NB4 (cell line): ENCODE data around the gene SESN1.

ENCODE experiments used
- DNase-seq: peaks from one replicate; pipeline ENCODE4 v3.0.0; 2010; ENCODE audit warnings: low read depth
- H3K4me3 ChIP-seq: one replicate; pipeline ENCODE4 v1.5.1; 2011; ENCODE audit warnings: mild to moderate bottlenecking, low read depth, low read length, moderate library complexity
- MYC ChIP-seq: IDR thresholded peaks from 2 replicates; pipeline ENCODE4 v1.6.1; 2011; ENCODE audit warnings: low read depth, low read length
- POLR2A ChIP-seq: IDR thresholded peaks from 2 replicates; pipeline ENCODE4 v1.6.1; 2011; ENCODE audit warnings: mild to moderate bottlenecking; ENCODE audit not compliant: insufficient read length; ENCODE audit errors: extremely low read depth
- TF ChIP-seq, protein P1 (sequence below): IDR thresholded peaks from one replicate; pipeline ENCODE4 v1.5.1; 2012; ENCODE audit warnings: low read depth, low read length
- TF ChIP-seq, protein P2 (sequence below): IDR thresholded peaks from 2 replicates; pipeline ENCODE4 v1.6.1; 2011; ENCODE audit warnings: low read depth, low read length

SESN1 gene

DNA sequence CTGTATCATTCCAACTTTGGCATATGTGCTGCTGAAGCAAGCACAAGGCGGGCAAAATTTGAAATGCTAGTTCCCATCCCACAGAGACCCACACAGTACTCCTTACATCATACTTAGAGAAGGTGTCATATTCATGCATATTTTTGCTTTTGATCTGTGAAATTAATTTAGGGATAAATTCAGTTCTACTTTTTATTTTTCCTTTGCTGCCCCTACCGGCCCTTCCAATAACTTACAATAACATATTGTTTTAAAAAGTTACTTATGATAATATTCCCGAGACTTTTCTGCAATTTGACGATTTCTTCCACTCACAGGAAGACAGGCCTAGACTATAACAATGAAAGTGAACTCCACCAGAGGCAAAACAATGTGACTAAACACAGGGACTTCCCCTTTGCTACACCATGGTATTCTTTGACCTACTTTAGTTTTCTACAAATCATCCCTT, 35.0 kb downstream of the SESN1 start:
- TF ChIP-seq, protein P1, sequence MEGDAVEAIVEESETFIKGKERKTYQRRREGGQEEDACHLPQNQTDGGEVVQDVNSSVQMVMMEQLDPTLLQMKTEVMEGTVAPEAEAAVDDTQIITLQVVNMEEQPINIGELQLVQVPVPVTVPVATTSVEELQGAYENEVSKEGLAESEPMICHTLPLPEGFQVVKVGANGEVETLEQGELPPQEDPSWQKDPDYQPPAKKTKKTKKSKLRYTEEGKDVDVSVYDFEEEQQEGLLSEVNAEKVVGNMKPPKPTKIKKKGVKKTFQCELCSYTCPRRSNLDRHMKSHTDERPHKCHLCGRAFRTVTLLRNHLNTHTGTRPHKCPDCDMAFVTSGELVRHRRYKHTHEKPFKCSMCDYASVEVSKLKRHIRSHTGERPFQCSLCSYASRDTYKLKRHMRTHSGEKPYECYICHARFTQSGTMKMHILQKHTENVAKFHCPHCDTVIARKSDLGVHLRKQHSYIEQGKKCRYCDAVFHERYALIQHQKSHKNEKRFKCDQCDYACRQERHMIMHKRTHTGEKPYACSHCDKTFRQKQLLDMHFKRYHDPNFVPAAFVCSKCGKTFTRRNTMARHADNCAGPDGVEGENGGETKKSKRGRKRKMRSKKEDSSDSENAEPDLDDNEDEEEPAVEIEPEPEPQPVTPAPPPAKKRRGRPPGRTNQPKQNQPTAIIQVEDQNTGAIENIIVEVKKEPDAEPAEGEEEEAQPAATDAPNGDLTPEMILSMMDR, result no peak
- TF ChIP-seq, protein P2, sequence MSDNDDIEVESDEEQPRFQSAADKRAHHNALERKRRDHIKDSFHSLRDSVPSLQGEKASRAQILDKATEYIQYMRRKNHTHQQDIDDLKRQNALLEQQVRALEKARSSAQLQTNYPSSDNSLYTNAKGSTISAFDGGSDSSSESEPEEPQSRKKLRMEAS, result 0 out of 2 replicates have a peak, but pooled peaks have one; percentile 51
- 0 out of 2 replicates have a peak, but pooled peaks have one; percentile 36 for TF ChIP-seq MYC
- DNase-seq, result peak; percentile 79
- peak overlapping the region; percentile 23 for H3K4me3 ChIP-seq

DNA sequence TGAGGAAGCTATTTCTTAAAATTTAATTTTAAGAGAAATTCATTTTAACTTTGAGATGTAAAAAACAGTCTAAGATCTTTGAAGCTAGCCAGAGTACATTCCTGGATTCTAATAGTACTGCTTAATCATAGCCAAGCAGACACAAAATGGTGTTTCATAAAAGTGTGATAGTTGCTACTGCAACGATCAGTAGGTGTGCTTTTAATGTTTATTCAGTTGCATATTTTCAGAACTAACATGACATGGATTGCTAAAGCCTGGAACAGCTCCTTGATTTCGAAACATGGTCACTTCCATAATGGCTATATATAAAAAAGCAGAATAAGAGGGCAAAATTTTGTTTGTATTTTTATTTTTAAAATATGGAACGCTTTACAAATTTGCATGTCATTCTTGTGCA, 35.5 kb downstream of the SESN1 start:
- H3K4me3 ChIP-seq, result no peak overlapping the region
- no peak for DNase-seq
- TF ChIP-seq, protein P1, result no peak
- no peak for TF ChIP-seq MYC
- TF ChIP-seq POLR2A, result no peak
- TF ChIP-seq, protein P2, result no peak

DNA sequence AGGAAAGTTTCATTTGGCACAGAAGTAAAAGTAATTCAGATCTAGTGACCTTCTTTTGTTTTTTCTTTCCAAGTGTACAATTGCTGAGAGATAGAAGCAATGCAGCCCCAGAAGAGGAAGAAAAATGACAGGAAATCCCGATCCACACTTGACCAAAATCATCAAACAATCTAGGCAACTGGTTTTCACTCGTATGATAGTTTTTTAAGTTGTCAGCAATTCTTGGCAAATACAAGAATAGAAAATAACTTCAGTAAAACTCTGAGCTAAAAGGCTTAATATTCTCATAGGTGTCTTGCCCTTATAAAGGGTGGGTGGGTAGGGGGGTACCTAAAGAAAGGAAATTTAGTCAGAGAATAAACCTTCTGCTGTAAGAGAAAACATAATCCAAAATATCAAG, 36.0 kb downstream of the SESN1 start:
- TF ChIP-seq POLR2A, result no peak
- TF ChIP-seq, protein P1, result no peak
- TF ChIP-seq, protein P2, result no peak
- no peak for TF ChIP-seq MYC
- no peak overlapping the region for H3K4me3 ChIP-seq
- no peak for DNase-seq

DNA sequence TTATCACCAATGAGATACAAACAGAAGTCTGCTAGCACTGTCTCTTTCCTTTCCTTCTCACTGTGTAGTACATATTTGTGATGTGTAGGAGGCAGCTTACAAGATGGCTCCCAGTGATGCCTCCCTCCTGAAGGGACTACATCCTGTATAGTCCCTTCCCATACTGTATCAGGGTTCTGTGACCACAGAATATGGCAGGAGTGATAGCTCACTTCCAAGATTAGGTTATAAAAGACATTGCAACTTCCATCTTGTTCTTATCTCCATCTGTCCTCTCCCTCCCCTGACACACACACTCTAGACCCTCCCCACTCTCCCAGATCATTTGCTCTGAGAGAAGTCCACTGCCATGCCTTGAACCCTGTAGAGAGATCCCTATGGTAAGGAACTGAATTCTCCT, 38.0 kb downstream of the SESN1 start:
- H3K4me3 ChIP-seq, result no peak overlapping the region
- TF ChIP-seq POLR2A, result no peak
- no peak for TF ChIP-seq MYC
- TF ChIP-seq, protein P1, result no peak
- TF ChIP-seq, protein P2, result no peak
- no peak for DNase-seq

DNA sequence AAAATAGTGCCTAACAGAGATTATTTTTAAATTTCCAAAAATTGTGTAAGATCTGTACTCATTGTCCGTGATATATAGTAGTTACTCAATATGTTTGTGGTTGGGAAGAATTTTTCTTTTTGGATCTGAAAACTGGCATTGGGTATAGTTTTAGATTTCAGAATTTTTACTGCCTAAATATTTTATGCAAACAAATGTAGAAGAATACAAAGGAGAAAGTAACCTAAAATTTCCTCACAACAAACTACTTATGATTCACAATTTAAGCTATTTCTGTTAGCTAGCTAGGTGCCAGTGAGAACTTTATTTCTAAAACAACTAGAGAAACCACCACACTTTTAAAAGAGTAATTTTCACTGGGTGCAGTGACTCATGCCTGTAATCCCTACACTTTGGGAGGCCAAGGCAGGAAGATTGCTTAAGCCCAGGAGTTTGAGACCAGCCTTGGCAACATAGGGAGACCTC, 38.8 kb downstream of the SESN1 start:
- H3K4me3 ChIP-seq, result no peak overlapping the region
- peak; percentile 54 for DNase-seq
- TF ChIP-seq MYC (no peak), POLR2A (no peak)
- TF ChIP-seq, protein P2, result no peak
- TF ChIP-seq, protein P1, result no peak
